CD4-positive, alpha-beta T cell treated with Interferon alpha-2 for 1 hour (primary cell): ENCODE results near the gene IREB2.

Source experiments
- DNase-seq, 2 donors: peaks; one replicate each; pipeline ENCODE4 v3.0.0-alpha.2; 2020 to 2022

IREB2 gene

DNA sequence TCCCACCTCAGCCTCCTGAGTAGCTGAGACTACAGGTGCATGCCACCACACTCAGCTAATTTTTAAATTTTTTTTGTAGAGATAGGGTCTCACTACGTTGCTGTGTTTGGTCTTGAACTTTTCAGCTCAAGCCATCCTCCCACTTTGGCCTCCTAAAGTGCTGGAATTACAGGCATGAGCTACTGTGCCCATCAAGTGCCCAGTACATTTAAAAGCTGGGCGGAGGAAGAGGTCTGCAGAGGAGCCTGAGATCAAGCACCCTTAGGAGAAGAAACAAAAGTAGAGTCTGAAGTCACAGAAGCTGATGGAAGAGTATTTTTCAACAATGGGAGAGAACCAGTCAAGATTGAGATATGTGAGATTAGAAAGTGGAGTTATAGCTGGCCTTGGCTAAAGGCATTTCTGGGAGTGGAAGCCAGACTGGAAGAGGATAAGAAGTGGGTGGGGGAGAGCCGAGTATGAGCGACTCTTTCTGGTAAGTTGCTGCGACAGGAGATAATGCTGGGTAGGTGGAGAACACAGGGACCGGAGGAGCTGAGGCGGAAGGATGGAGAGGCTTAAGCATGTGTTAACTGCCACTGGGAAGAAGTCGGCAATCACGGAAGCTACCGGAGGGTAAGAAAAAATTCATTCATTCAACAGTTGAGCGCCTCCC is 782 bp upstream of the IREB2 start:
- no peak for DNase-seq

DNA sequence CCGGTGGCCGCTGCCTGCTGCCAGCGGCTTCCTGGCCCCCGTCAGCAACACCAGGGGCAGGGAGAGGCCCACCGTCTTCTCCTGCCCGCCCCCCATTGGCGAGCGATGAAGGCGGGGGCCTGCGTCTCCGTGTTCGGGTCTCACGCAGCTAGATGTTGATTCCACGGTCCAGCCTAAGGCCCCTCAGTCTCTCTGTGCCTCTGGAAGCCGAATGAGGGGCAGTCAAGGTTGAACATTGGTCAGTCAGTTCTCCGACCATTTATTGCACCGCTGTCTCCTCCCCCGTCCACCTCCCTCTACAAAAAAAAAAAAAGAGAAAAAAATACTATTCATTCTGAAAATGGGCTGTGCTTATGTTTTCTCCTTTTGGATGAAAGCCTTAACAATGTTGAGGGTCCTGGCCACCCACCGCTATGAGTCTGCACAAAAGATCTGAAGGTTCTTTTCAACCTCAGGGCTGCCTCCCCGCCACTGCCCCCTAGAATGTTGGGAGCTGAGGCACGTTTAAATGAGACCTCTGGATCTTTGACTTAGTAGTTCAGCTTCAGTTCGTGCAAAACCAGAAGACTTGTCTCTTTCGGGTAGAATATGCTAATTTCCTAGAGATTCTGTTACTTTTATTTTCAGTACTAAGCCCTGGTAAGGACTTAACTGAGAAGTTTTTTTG is 736 bp downstream of the IREB2 start:
- peak in 1 of 2 donors; percentile 13 for DNase-seq

DNA sequence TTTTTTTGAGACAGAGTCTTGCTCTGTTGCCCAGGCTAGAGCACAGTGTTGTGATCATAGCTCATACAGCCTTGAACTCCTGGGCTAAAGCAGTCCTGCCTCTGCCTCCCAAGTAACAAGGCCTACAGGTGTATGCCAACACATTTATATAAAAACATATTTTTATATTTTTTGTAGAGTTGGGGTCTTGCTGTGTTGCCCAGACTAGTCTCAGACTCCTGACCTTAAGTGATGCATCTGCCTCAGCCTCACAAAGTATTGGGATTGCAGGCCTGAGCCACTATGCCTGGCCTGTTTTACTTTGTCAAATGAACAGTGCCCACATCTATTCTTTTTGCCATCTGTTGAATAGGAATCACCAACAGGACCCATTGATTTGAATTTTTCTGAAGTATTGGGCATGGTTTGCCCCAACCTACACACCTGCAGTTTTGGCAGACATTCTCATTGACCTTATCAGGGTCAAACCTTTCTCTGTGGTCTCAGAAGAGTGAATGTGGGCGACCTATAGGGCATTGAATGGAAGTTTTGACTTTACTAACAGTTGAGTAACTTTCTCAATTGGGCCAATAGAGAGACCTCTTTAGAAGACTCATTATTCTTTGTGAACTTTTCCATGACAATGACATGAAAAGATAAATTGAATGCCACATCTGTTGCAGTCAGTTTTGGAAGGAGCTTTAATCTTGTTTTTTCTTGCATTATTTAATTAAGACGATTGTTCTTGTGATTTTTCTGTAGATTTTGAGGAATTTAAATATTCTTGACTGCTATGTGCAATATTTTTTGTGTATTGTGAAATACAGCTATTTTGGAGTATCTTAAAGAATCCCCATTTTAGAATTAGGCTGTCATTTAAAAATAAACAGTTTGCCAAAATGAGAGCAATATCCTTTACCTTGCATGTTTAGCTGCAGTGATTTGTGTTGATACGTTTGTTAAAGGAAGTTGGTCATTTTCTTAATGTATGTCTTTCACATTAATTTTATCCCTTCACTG is 2.7 kb downstream of the IREB2 start:
- no peak for DNase-seq

DNA sequence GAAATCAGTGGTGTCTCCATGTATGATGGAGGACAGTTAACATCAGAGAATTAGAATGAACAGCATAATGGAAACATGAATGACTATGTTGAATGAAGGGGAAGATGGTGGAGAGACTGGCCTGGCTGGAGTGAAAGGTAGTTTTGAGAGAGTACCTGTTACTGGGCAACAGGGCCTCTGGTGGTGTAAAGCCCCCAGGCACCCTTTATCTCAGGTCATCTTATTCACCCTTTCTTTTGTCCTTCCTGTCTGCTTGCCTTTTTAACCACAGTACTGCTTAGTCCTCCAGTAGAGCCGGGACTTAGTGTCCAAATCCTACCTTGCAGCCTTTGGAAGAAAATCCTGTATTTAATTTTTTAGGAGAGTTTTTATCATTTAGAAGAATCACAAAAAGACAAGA is 6.2 kb downstream of the IREB2 start:
- no peak for DNase-seq

DNA sequence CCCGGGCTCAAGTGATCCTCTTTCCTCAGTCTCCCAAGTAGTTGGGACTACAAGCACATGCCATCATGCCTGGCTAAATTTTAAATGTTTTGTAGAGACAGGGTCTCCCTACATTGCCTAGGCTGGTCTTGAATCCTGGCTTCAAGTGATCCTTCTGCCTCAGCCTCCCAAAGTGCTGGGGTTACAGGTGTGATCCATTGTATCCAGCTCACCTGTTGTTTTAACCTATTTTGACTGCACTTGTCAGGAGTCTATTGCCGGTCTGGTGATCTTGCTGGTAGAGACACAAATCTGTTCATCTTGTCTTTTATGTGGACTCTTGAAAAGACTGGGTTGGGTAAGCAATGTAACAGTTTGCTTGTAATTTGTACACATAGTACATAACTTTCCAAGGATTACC is 7.9 kb downstream of the IREB2 start:
- DNase-seq: no peak

DNA sequence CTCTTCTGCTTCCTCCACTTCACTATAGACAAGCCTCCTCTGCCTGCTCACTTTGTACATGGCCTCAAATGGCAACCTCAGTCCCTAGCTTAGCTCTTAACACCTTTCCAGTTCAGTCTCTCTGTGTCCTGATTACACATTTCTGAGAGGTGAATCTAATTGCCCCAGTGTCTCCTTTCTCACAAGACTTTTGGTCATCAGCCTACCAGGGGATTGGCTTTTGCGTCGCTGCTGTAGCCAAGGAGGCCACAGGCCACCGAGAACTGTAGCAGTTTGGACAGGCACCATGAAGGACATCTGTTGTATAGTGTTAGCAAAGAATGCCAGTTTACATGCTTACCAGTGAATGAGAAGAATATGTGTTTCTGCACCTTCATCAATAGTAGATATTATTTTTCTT is 8.5 kb downstream of the IREB2 start:
- no peak for DNase-seq

DNA sequence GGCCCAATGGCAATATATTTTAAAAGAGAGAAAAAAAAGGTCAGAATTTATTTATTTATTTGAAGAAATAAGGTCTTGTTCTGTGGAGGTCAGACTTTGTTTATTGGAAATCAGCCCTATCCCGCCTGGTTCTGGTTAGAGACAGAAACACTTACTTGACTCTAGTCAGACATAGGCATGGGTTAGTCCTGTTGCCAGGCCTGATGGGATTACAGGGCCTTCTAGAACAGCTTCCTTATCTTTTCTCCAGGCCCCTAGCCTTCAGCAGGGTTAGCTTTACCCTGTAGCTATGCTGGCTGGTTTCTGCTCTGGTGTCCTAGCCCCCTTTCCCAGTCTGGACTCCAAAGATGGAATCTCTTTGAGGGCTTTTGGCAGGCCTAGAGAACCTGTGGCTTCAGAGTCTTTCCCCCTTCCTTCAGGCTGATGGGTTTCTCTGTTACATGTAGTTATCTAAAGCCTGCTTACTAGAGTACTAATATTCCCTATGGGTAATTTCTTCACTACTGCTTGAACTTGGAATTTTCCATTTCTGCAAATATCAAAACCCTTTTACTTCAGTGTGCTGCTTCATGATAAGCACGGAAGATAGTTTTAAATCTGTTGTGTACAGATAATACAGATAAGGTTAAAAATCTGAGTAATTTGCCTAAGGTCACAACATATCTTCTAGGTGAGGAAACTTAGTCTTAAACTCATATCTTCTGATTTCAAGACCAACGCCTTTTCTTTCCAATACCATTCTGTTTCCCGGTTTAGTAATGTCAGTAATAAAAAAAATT is 10.6 kb downstream of the IREB2 start:
- DNase-seq: no peak

DNA sequence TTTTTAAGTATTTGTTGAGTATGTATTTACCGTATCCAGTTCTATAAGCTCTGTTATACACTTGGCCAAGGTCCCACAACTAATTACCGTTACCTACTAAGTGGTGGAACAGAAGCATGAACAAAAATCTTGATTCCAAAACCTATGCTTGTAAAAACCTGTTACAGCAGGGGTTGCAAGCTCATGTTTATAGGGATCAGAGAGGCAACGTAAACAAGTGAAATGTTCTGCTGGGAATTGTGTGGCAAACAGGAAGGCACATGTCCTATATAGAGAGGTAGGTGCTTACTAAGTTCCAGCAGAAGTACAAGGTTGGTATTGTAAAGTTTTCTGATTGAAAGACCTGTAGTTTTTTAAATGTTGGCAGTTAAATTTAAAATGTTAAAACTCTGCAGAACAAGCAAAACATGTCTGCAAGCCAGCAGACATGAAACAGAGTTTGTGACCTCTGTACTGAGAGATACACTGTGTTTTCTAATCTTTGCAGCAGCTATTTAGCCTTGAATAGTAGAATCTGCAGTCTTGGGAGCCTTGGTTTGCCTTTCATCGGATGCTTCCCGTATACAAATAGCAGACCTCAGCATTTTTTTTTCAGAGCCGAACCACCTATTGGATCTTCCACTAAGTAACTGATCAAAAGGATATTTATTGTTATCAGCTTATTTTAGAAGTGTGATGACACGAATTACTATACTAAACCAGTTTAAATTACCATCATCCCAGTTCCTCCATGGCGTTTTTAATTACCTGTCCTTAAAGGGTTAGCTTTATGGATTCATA is 11.4 kb downstream of the IREB2 start:
- DNase-seq: no peak

DNA sequence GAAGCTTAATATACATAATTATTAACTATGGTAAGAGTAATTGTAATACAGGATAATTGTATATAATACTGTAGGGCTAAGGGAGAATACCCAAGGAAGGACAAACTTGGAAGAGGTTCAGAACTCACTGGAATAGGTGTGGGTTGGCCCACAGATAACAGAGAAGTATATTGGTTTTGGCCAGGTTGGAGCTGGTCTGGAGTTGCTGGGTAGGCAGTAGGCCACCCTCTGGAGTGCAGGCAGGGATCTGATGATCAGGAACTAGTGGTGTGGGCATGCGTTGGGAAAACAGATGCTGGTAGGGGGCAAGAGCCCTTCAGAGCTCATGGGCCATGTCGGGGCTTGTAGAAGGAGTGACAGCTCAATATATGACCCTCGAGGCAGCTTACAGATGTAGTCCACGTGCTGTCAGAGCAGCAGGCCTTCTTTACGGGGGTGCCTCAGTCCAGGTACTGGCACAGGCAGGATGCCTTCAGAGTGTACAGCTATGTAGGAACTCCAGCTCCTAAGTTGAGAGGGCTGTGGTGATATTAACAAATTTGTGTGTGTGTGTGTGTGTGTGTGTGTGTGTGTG is 12.4 kb downstream of the IREB2 start:
- DNase-seq: no peak

DNA sequence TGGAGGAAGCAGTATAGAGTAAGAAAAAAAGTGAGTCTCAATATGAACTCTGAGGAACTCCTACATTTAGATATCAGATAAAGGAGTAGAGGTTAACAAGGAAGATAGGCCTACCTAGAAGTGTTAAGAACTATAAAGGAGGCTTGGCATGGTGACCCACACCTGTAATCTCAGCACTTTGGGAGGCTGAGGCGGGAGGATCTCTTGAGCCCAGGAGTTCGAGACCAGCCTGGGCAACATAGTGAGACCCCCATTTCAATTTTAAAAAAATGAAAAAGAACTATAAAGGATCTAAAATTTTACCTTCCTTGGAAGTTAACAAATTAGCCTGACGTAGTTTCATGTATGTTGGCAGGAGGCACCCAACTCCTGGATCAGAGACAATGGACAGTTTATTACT is 14.5 kb downstream of the IREB2 start:
- DNase-seq: no peak

DNA sequence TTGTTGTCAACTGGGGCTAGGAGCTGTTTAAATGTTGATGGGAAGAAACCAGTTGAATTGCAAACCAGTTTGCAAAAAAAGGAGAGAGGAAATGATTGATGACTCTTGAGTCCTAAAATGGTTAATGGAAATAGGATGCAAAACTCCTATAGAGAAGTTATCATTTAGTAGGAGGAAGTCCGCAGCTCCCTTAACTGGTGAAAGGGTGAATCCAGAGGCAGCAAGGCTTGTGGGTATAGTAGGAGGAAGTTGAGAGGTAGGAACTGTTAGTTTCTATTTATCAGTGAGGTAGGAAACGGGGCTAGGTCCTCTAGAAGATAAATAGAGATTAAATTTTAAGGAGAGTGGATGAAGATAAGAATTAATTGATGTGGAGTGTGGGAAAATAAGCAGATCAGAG is 15.4 kb downstream of the IREB2 start:
- peak in 1 of 2 donors; percentile 19 for DNase-seq

DNA sequence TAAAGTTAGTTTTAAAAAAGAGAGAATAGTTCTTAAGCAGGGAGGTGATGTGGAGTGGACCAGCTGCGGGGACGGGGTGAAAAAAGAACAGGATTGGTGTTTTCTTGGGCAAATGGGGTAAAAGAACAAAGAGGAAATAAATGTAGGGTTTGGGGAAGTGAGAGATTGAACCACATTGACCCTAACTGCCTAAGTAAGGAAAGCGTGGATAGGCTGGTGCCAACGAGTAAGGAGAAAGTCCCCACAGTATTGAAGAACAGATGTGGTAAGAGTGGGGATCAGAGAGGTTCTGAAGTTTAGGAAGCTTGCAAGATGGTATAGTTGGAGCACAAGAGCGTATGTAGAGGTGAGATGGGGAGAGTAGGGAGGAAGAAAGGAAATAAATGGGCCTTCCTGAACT is 17.0 kb downstream of the IREB2 start:
- DNase-seq: peak; percentile 11 to 22

DNA sequence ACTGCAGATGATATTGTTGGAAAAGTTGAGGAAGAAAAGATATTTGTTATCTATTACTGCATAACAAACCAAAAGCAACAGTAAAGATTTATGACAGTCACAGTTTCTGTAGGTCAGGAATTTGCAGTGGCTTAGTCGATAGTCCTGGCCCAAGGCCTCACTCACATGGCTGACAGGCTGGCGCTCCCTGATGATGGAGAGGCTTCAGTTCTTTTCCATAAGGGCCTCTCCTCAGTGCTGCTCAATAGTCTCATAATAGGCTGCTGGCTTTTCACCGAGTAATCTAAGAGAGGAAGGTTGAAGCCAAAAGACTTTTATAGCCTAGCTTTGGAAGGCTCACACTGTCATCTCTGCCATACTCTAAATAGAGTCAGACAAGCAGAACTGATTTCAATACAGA is 17.7 kb downstream of the IREB2 start:
- DNase-seq: no peak

DNA sequence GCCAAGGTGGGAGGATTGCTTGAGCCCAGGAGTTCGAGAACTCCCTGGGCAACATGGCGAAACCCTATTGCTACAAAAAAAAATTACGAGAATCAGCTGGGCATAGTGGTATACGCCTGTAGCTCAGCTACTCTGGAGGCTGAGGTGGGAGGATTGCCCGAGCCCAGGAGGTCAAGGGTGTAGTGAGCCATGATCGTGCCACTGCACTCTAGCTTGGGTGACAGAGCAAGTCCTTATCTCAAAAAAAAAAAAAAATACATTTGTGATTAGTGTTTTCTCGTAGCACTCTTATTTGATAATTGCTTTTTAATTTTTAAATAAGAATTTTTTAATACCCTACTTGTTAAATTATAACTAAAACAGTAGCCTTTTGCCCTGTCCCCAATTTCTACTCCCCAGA is 18.4 kb downstream of the IREB2 start:
- no peak for DNase-seq

DNA sequence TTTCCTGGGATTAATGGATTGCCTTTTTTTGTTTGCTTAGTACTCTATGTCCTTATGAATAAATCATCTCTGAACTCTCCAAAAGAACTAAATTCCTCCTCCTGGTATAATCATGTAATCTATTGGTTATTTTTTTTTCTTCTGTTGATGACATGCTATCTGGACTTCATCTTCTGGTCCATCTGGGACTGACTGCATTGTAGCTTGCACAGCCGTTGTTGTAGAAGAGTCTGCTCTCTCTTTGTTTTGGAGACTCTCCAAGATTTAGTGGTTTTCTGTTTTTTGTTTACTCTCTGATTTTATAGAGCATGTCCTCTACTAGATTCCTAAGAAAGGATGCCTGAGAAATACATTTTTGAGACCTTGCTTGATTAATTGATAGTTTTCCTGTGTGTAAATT is 19.1 kb downstream of the IREB2 start:
- DNase-seq: no peak

DNA sequence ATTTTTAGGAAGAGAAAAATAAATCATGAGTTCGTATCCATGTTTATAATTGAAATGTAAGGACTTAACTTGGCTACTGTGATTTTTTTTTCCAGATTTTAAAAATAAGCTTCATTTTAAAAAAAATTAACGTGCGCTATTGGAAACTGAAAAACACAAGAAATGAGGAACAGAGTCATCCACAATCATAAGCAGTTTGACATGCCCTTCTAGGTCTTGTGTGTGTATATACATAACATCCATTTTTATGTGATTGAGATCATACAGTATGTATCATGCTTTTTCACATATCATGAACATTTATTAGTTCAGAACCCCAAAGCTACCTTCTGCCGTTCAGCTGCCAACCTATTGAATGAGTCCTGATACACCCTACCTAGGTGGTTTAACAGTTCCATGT is 22.7 kb downstream of the IREB2 start:
- DNase-seq: no peak

DNA sequence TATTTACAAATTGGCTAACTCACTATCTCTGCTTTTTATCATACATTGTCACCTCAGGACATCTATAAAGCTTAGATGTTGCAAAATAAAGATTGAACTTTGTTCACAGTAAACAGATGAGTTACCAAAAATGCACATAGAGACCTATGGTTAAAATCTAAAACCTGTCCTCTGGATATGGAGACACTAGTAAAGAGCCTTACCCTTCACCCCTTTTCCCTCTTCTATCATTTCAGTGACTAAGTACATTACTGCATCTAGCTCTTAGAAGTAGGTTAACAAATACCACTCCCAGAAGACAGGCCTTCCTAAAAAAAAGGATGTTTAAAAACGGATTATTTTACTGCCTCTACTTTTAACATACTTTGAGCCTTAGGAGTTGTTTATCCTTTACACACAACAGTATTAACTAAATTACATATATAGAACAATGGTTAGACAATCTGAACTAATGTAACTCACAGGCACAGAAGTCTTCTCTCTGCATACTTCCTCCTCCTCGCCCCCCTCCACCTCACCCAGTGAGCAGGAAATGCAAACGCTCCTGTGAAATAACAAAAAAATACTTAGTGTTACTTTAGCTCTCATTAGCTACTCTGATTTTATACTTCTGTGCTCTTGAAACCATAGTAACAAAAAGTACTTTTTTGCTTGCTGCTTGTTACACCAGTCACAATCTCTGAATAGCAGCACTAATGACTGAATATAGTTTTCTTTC is 23.3 kb downstream of the IREB2 start:
- DNase-seq: peak in 1 of 2 donors; percentile 40

DNA sequence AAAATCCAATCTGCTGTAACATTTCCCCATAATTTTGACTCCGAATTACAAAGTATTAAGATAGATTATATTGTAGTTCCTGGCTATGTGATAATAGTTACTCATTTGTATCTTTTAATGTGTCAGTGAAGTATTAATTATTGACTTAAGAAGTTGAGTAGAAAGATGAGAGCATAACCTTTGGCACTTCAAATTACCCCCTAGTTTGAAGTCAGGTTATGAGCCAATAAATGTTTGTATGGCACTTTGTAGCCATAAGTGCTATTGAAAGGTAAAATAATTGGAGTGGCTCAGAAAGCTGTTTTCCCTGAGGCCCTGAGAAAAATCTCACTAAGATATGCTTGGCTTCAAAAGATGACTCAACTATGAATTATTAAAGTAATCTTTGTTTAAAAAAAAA is 31.0 kb downstream of the IREB2 start:
- no peak for DNase-seq

DNA sequence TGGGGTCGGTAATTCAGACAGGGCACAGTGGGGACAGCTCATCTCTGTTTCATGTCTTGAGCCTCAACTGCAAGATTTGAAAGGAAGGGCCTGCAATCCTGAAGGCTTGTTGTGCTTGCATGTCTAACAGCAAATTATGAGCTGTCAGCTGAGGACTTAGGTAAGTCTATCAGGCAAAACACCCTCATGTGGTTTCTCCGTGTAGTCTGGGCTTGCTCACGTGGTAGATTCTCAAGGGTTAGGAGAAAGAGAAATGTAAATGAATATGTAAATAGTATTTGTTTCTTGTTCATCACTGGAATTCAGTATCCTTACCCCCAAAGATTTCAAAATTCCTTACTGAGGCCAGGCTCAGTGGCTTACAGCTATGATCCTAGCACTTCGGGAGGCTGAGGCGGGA is 39.3 kb downstream of the IREB2 start:
- no peak for DNase-seq

DNA sequence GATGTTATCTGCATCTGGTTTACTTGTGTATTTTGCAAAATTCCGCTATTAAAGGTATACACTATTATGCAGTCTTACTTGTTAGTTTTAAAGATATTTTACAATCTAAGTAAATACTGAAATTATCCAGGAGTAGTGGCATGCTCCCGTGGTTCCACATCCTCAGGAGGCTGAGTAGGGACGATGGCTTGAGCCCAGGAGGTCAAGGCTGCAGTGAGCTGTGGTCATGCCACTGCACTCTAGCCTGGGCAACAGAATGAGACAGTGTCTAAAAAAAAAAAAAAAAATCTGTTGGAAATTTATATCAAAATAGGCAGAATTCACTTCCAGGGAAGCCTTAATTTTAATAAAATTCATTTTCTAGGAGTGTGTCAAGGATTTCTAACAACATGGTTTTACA is 41.6 kb downstream of the IREB2 start:
- no peak for DNase-seq

DNA sequence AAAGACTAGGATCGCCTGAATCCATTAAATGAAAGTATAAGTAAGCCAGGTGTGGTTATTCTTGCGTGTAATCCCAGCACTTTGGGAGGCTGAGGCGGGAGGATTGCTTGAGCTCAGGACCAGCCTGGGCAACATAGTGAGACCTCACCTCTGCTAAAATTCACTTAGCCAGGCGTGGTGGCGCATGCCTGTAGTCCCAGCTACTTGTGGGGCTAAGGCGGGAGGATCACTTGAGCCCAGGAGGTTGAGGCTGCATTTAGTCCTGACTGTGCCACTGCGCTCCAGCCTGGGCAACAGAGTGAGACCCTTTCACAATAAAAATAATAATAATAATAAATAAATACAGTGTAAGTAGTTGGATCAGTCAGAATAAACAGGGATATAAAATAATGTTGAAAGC is 43.9 kb downstream of the IREB2 start:
- no peak for DNase-seq
